PC-9 (cell line): ENCODE results near the gene S100B. TPM values are rescaled to one million over a fixed set of nuclear protein-coding genes. Genes with fewer than 3 reads are reported as not detected.
A peak's percentile ranks its signal among the peaks of the same experiment; 100 is the strongest.

Experiments used
- BruUV-seq: library from RNA; stranded (reverse); fragments of 400-500 nt; replicated peaks from 2 replicates; lab custom pipeline; 2021; lab: Mats Ljungman, UMichigan
- CTCF ChIA-PET: fragments of 300-600 bp; sonication (Branson Sonifier 250); formaldehyde crosslinking; loops from one replicate; lab custom pipeline; 2022; ENCODE audit warnings: antibody characterized with exemption; lab: Charles Lee
- POLR2A ChIA-PET: fragments of 300-600 bp; sonication (Branson Sonifier 250); formaldehyde crosslinking; loops from one replicate; lab custom pipeline; 2022; ENCODE audit warnings: antibody characterized with exemption; ENCODE audit not compliant: unreplicated experiment; lab: Charles Lee
- DNase-seq, 2 experiments: peaks; one replicate each; pipeline versions ENCODE4 v3.0.0 to v3.0.0-alpha.2; 2015 to 2022; ENCODE audit warnings: mixed read lengths in 1 of 2
- H2AFZ ChIP-seq: fragments of 200-600 bp; sonication (generic); 2 replicates; pipeline ENCODE4 v1.8.1; 2017; ENCODE audit warnings: antibody characterized with exemption
- H3F3A ChIP-seq: fragments of 200-600 bp; sonication (generic); 2 replicates; pipeline ENCODE4 v1.8.1; 2017; ENCODE audit warnings: antibody characterized with exemption, mild to moderate bottlenecking, low read depth; ENCODE audit not compliant: insufficient read depth
- H3K27ac ChIP-seq: fragments of 200-600 bp; sonication (generic); 2 replicates; pipeline ENCODE4 v1.6.1; 2016; ENCODE audit warnings: mixed run types
- H3K27me3 ChIP-seq: fragments of 200-600 bp; sonication (generic); 2 replicates; pipeline ENCODE4 v1.6.1; 2016; ENCODE audit warnings: low read depth, mixed run types; ENCODE audit not compliant: insufficient read depth
- H3K36me3 ChIP-seq: fragments of 200-600 bp; sonication (generic); 2 replicates; pipeline ENCODE4 v1.6.1; 2016; ENCODE audit warnings: low read depth, mixed run types
- H3K4me1 ChIP-seq: fragments of 200-600 bp; sonication (generic); replicated peaks from 2 replicates; pipeline ENCODE4 v1.6.1; 2016; ENCODE audit warnings: mixed run types; ENCODE audit not compliant: insufficient read depth
- H3K4me2 ChIP-seq: fragments of 200-600 bp; sonication (generic); 2 replicates; pipeline ENCODE4 v1.6.1; 2017; ENCODE audit warnings: mixed run types
- H3K4me3 ChIP-seq: fragments of 200-600 bp; sonication (generic); 2 replicates; pipeline ENCODE4 v1.6.1; 2016; ENCODE audit warnings: mixed run types
- H3K79me2 ChIP-seq: fragments of 200-600 bp; sonication (generic); 2 replicates; pipeline ENCODE4 v1.6.1; 2017; ENCODE audit warnings: low read depth, mixed run types
- H3K9me2 ChIP-seq: fragments of 200-600 bp; sonication (generic); 2 replicates; pipeline ENCODE4 v1.8.1; 2017; ENCODE audit warnings: mild to moderate bottlenecking; ENCODE audit not compliant: insufficient read depth
- H3K9me3 ChIP-seq: fragments of 200-600 bp; sonication (generic); 2 replicates; pipeline ENCODE4 v1.8.1; 2016; ENCODE audit warnings: low read depth; ENCODE audit not compliant: insufficient read depth
- H4K20me1 ChIP-seq: fragments of 200-600 bp; sonication (generic); 2 replicates; pipeline ENCODE4 v1.8.1; 2017; ENCODE audit not compliant: insufficient read depth
- EZH2 ChIP-seq: fragments of 200-600 bp; sonication (generic); IDR thresholded peaks from 2 replicates; pipeline ENCODE4 v1.8.0; 2017; ENCODE audit warnings: antibody characterized with exemption, low read depth
- intact Hi-C: fragments of 100-400 bp; cut with micrococcal nuclease; formaldehyde crosslinking; loops from one replicate; pipeline ENCODE4 v1.10.0; 2022; ENCODE audit not compliant: unreplicated experiment
- total RNA-seq: library from RNA; stranded (reverse); gene quantifications from 2 replicates; pipeline ENCODE4 v1.2.3, GENCODE V29; 2021
- TF ChIP-seq, protein P1 (sequence below): fragments of 200-600 bp; sonication (generic); conservative IDR thresholded peaks from 2 replicates; pipeline ENCODE4 v1.6.1; 2017; ENCODE audit warnings: mixed run types, antibody characterized with exemption, mild to moderate bottlenecking, moderate library complexity

Gene S100B
- total RNA-seq, 1 experiment from 2014 or later, result not detected

- Histone ChIP-seq H3K4me2 (no peak overlapping the region), H3K36me3 (no peaks in the 10 kb centered on the region), H4K20me1 (no peaks in the 10 kb centered on the region), H2AFZ (no peak overlapping the region), H3K79me2 (peaks cover 26% of the 10 kb centered on the region), H3K9me2 (no peaks in the 10 kb centered on the region), H3K27ac (no peak overlapping the region), H3F3A (no peaks in the 10 kb centered on the region), H3K4me1 (peaks cover 7% of the 10 kb centered on the region; the same call in 1 of the 2 replicates), H3K27me3 (no peaks in the 10 kb centered on the region), H3K4me3 (no peak overlapping the region), H3K9me3 (no peaks in the 10 kb centered on the region)
- DNase-seq, result no peak
- TF ChIP-seq EZH2, result no peak
- TF ChIP-seq, protein P1, sequence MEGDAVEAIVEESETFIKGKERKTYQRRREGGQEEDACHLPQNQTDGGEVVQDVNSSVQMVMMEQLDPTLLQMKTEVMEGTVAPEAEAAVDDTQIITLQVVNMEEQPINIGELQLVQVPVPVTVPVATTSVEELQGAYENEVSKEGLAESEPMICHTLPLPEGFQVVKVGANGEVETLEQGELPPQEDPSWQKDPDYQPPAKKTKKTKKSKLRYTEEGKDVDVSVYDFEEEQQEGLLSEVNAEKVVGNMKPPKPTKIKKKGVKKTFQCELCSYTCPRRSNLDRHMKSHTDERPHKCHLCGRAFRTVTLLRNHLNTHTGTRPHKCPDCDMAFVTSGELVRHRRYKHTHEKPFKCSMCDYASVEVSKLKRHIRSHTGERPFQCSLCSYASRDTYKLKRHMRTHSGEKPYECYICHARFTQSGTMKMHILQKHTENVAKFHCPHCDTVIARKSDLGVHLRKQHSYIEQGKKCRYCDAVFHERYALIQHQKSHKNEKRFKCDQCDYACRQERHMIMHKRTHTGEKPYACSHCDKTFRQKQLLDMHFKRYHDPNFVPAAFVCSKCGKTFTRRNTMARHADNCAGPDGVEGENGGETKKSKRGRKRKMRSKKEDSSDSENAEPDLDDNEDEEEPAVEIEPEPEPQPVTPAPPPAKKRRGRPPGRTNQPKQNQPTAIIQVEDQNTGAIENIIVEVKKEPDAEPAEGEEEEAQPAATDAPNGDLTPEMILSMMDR, result peak; percentile 49; the same call in 1 of the 2 replicates
- CTCF ChIA-PET, result no interaction called here
- BruUV-seq, result no TSS peak
- POLR2A ChIA-PET, result no interaction called here
- intact Hi-C loops, result no loop called here
These were observed 34.9 kb upstream of the S100B start for GRCh38 chr21:46639489-46640386.

GRCh38 chr21:46637952-46638746 lies 33.3 kb upstream of the S100B start:
- POLR2A ChIA-PET, result interaction anchor here (0.7 kb wide), 1 partner anchor 106 kb away, joined by 9 read pairs; no protein-coding TSS in a partner anchor
- Histone ChIP-seq H3K9me3 (no peaks in the 10 kb centered on the region), H3K4me1 (peaks cover 14% of the 10 kb centered on the region), H3F3A (no peaks in the 10 kb centered on the region), H4K20me1 (no peaks in the 10 kb centered on the region), H3K36me3 (no peaks in the 10 kb centered on the region), H3K27ac (no peak overlapping the region), H3K79me2 (peaks cover 26% of the 10 kb centered on the region), H2AFZ (no peak overlapping the region), H3K4me3 (no peak overlapping the region), H3K4me2 (0 out of 2 replicates have a peak overlapping the region, but pooled peaks have one; percentile 7), H3K9me2 (no peaks in the 10 kb centered on the region), H3K27me3 (no peaks in the 10 kb centered on the region)
- CTCF ChIA-PET, result interaction anchor here (0.6 kb wide), 1 partner anchor 24 kb away, joined by 3 read pairs; no protein-coding TSS in a partner anchor
- intact Hi-C loops, result no loop called here
- no TSS peak for BruUV-seq
- no peak for TF ChIP-seq EZH2
- TF ChIP-seq, protein P1, result no peak
- no peak for DNase-seq

GRCh38 chr21:46636550-46637285 lies 31.8 kb upstream of the S100B start:
- Histone ChIP-seq H4K20me1 (no peaks in the 10 kb centered on the region), H3K79me2 (peaks cover 26% of the 10 kb centered on the region), H3K9me2 (no peaks in the 10 kb centered on the region), H3K9me3 (no peaks in the 10 kb centered on the region), H3K27me3 (no peaks in the 10 kb centered on the region), H3K27ac (no peak overlapping the region), H3K36me3 (no peaks in the 10 kb centered on the region), H3K4me2 (peak overlapping the region; percentile 81), H3K4me3 (peak overlapping the region; percentile 96; the same call in 1 of the 2 replicates), H3K4me1 (peaks cover 14% of the 10 kb centered on the region), H3F3A (no peaks in the 10 kb centered on the region), H2AFZ (no peak overlapping the region)
- no peak for DNase-seq
- CTCF ChIA-PET, result no interaction called here
- BruUV-seq, result TSS peak; percentile 40
- intact Hi-C loops, result no loop called here
- no peak for TF ChIP-seq EZH2
- TF ChIP-seq, protein P1, result no peak
- POLR2A ChIA-PET, result interaction anchor here (0.6 kb wide), 1 partner anchor 487 kb away, joined by 3 read pairs; no protein-coding TSS in a partner anchor
